ENCODE results near the gene TMEM178B. TPM values are rescaled to one million over a fixed set of nuclear protein-coding genes. Genes with fewer than 3 reads are reported as not detected.

TMEM178B gene
- under 0.01 TPM in 1 of 2 replicates, not detected in the other for total RNA-seq

DNA sequence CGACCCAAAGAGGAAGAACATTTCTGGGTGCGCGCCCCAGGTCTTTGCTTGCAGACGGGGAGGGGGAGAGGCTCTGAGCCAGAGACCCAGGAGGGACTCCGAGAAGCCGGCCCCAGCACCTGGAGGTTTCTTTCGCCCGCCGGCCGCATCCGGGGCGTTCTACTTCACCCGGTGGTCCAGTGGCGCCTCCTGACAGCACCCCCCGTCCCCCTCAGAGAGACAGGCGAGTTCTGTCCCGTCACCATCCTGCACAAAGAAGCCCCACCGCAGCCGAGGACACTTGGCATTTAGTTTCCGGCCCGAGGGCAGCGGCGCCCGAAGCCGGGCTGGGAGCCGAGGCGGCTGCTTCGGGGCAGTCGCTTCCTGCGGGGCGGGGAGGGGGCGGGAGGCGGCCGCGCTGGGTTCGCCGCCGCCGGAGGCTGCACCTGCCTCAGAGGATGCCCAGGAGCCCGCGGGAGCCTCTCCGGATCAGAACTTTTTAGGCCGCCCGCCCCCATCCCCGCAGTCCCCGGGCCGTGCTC is at the start of gene TMEM178B:
Gene TMEM178B, plus strand, starts transcription at position 424 of the 521 bp plus-strand sequence.

Small RNAs within 50 kb of the gene (small RNA-seq; reads per million reads assigned to genes)
- gene AC006362.1, result not detected
- not detected for gene RNU4-74P

Other genes starting within 250 kb of the TMEM178B start
- gene BRAF, start 149.1 kb upstream of the TMEM178B start, total RNA-seq, result 28.7 and 30.2 TPM in 2 replicates
- 13.7 and 14.4 TPM in 2 replicates for gene MRPS33, start 59.1 kb upstream of the TMEM178B start, total RNA-seq